GM12878 (cell line): ENCODE measurements around the gene ZNF641. TPM values are rescaled to one million over a fixed set of nuclear protein-coding genes. Genes with fewer than 3 reads are reported as not detected.

Source experiments
- ATAC-seq: fragments of 200-7000 bp; cut with Tn5 transposase; 3 replicates; pipeline ENCODE4 v1.9.1; 2020; ENCODE audit warnings: mild to moderate bottlenecking, moderate library complexity
- BruUV-seq: library from RNA; stranded (reverse); fragments of 400-500 nt; replicated peaks from 2 replicates; lab custom pipeline; 2021; lab: Mats Ljungman, UMichigan
- CTCF ChIA-PET: fragments of 300-600 bp; sonication (Branson Sonifier 250); formaldehyde crosslinking; extraction: SDS; loops from one replicate; lab custom pipeline; 2021; ENCODE audit warnings: inconsistent platforms; lab: Yijun Ruan, JAX
- POLR2A ChIA-PET: fragments of 350-600 bp; formaldehyde crosslinking; extraction: SDS; loops from one replicate; lab custom pipeline; 2021; ENCODE audit warnings: inconsistent platforms; lab: Charles Lee
- RAD21 ChIA-PET: fragments of 300-600 bp; sonication (Branson Sonifier 250); formaldehyde crosslinking; loops from one replicate; lab custom pipeline; 2023; ENCODE audit warnings: antibody characterized with exemption; ENCODE audit not compliant: unreplicated experiment; lab: Charles Lee
- SMC1A ChIA-PET: fragments of 300-600 bp; sonication (Branson Sonifier 250); formaldehyde crosslinking; loops from one replicate; lab custom pipeline; 2023; ENCODE audit not compliant: unreplicated experiment, uncharacterized antibody; lab: Charles Lee
- DNase-seq: peaks from one replicate; pipeline ENCODE4 v3.0.0-alpha.2; 2011; ENCODE audit warnings: low read depth, low spot score
- FAIRE-seq: peaks from 3 replicates; lab custom pipeline; 2011; peaks lifted over from hg19 to GRCh38; lab: Jason Lieb, UNC
- H2AFZ ChIP-seq: 2 replicates; pipeline ENCODE4 v1.6.0; 2011; ENCODE audit warnings: low read depth, low read length, control low read depth; ENCODE audit not compliant: control insufficient read depth
- H3K27ac ChIP-seq: 2 replicates; pipeline ENCODE4 v1.5.1; 2011; ENCODE audit warnings: control low read depth; ENCODE audit not compliant: control insufficient read depth, insufficient read depth
- H3K27me3 ChIP-seq, 2 experiments: replicated peaks in 1 of 2; 2 replicates each; pipeline versions ENCODE4 v1.6.0 to v1.6.1; 2011; ENCODE audit warnings: low read length in 1 of 2; ENCODE audit not compliant: control insufficient read depth in 2 of 2, insufficient read depth in 2 of 2
- H3K36me3 ChIP-seq, 2 experiments: 2 replicates each; pipeline ENCODE4 v1.5.1; 2011; ENCODE audit warnings: low read length in 1 of 2; ENCODE audit not compliant: control insufficient read depth in 2 of 2, insufficient read depth in 2 of 2
- H3K4me1 ChIP-seq: 2 replicates; pipeline ENCODE4 v1.6.1; 2011; ENCODE audit warnings: mild to moderate bottlenecking, low read length, moderate library complexity, mixed read lengths; ENCODE audit not compliant: control insufficient read depth, insufficient read depth
- H3K4me2 ChIP-seq: 2 replicates; pipeline ENCODE4 v1.6.0; 2011; ENCODE audit warnings: control low read depth; ENCODE audit not compliant: control insufficient read depth, insufficient read depth
- H3K4me3 ChIP-seq: fragments of 200-600 bp; sonication (generic); 2 replicates; pipeline ENCODE4 v1.5.1; 2016
- H3K79me2 ChIP-seq: 2 replicates; pipeline ENCODE4 v1.6.0; 2011; ENCODE audit warnings: low read length; ENCODE audit not compliant: control insufficient read depth, insufficient read depth
- H3K9ac ChIP-seq: 2 replicates; pipeline ENCODE4 v1.8.0; 2011; ENCODE audit warnings: low read length, control low read depth, mixed read lengths; ENCODE audit not compliant: control insufficient read depth, insufficient read depth
- H3K9me3 ChIP-seq: replicated peaks from 3 replicates; pipeline ENCODE4 v1.5.1; 2011; ENCODE audit warnings: mild to moderate bottlenecking, low read length; ENCODE audit not compliant: control insufficient read depth, insufficient read depth
- H4K20me1 ChIP-seq: 2 replicates; pipeline ENCODE4 v1.6.0; 2011; ENCODE audit not compliant: control insufficient read depth, insufficient read depth
- CBX3 ChIP-seq: fragments of 200-600 bp; sonication (generic); IDR thresholded peaks from 2 replicates; pipeline ENCODE4 v1.6.1; 2016; ENCODE audit warnings: low read depth, borderline replicate concordance
- DPF2 ChIP-seq: fragments of 450-650 bp; IDR thresholded peaks from 2 replicates; pipeline ENCODE4 v1.6.1; 2017; ENCODE audit warnings: mild to moderate bottlenecking
- EED ChIP-seq: sonication (generic); IDR thresholded peaks from 2 replicates; pipeline ENCODE4 v1.6.1; 2016; ENCODE audit warnings: antibody characterized with exemption, low read depth
- HCFC1 ChIP-seq: fragments of 150-350 bp; IDR thresholded peaks from 2 replicates; pipeline ENCODE4 v1.6.1; 2014; ENCODE audit warnings: low read length
- MLLT1 ChIP-seq: fragments of 450-650 bp; IDR thresholded peaks from 2 replicates; pipeline ENCODE4 v1.6.1; 2016; ENCODE audit warnings: mild to moderate bottlenecking
- NFYB ChIP-seq: IDR thresholded peaks from 2 replicates; pipeline ENCODE4 v1.6.1; 2011; ENCODE audit warnings: low read depth, mild to moderate bottlenecking, low read length, improper control_type of control experiment, moderate library complexity; ENCODE audit not compliant: insufficient read depth
- NR2F1 ChIP-seq: fragments of 450-650 bp; conservative IDR thresholded peaks from 2 replicates; pipeline ENCODE4 v1.6.1; 2017; ENCODE audit warnings: mild to moderate bottlenecking
- NRF1 ChIP-seq: conservative IDR thresholded peaks from 2 replicates; pipeline ENCODE4 v1.6.1; 2011; ENCODE audit warnings: mild to moderate bottlenecking, low read depth, low read length, improper control_type of control experiment
- USF2 ChIP-seq: IDR thresholded peaks from 2 replicates; pipeline ENCODE4 v1.6.1; 2011; ENCODE audit warnings: low read depth, low read length, improper control_type of control experiment, borderline replicate concordance
- WGBS: methylation state at CpG from one replicate; pipeline ENCODE4 v1.1.6; 2016; ENCODE audit warnings: low lambda C conversion rate; ENCODE audit not compliant: insufficient replicate concordance, insufficient coverage; ENCODE audit errors: missing lambda C conversion rate; 5-methylcytosine and 5-hydroxymethylcytosine counted together
- in situ Hi-C: fragments of 300-500 bp; cut with MboI; formaldehyde crosslinking; loops from 9 replicates; pipeline ENCODE4 v1.14.3; 2018; ENCODE audit warnings: mixed read lengths
- intact Hi-C: fragments of 100-400 bp; cut with micrococcal nuclease; formaldehyde crosslinking; loops from one replicate; pipeline ENCODE4 v1.14.2; 2022; ENCODE audit not compliant: unreplicated experiment
- polyA plus RNA-seq, 11 experiments: library from polyadenylated mRNA; depleted of rRNA in 4 of 11; unstranded in 6 of 11; stranded (reverse) in 5 of 11; fragments of >200 nt; fragmentation: Nextera tagmentation in 4 of 11; fragmentation: Illumina TruSeq in 1 of 11; extraction: Ambion mirVana in 4 of 11; extraction: Trizol in 1 of 11; gene quantifications; 1 replicate in 1 of 11; 2 replicates in 10 of 11; pipeline versions ENCODE4 v1.2.1 to v1.2.3, GENCODE V29; 2011 to 2016; ENCODE audit warnings: inconsistent platforms in 2 of 11, missing spikeins in 2 of 11, low read depth in 1 of 11
- total RNA-seq, 4 experiments: library from RNA; depleted of rRNA in 3 of 4; stranded (reverse); fragments of >200 nt in 3 of 4; fragmentation: Illumina TruSeq in 1 of 4; extraction: Trizol in 1 of 4; gene quantifications; 2 replicates each; pipeline versions ENCODE4 v1.2.1 to v1.2.3, GENCODE V29; 2013 to 2021

The ZNF641 gene
- total and polyA plus RNA-seq, 10 of the 15 experiments (the other 5 are each of a cell fraction or from before 2014, with no cell fraction given): 1.1 to 10.3 (median 6.3) TPM

GRCh38 chr12:48316491-48316890 lies 34.2 kb downstream of the ZNF641 start:
- H3K27me3 ChIP-seq: no peaks in the 10 kb centered on the region
- ATAC-seq: no peak
- no peaks in the 10 kb centered on the region for H3K79me2 ChIP-seq
- WGBS: 80% methylated on average over 1 of the region's 2 CpGs
- H3K9me3 ChIP-seq: no peaks in the 10 kb centered on the region
- in situ Hi-C loops (no loop called here), intact Hi-C loops (no loop called here)
- RAD21 ChIA-PET: no interaction called here
- no peaks in the 10 kb centered on the region for H4K20me1 ChIP-seq
- no peak overlapping the region for H3K4me2 ChIP-seq
- H3K9ac ChIP-seq: no peak overlapping the region
- H3K27ac ChIP-seq: no peak overlapping the region
- SMC1A ChIA-PET: interaction anchor here (0.7 kb wide), 1 partner anchor 30 kb away, joined by 3 read pairs; no protein-coding TSS in a partner anchor
- BruUV-seq: no TSS peak
- H2AFZ ChIP-seq: no peak overlapping the region
- POLR2A ChIA-PET: no interaction called here
- no peaks in the 10 kb centered on the region for H3K4me1 ChIP-seq
- TF ChIP-seq NR2F1: no peak
- TF ChIP-seq DPF2: no peak
- no peak for TF ChIP-seq MLLT1
- no peak for TF ChIP-seq NRF1
- no peak for TF ChIP-seq CBX3
- no peak for TF ChIP-seq USF2
- TF ChIP-seq EED: no peak
- TF ChIP-seq HCFC1: no peak
- no peak for TF ChIP-seq NFYB
- no peaks in the 10 kb centered on the region for H3K36me3 ChIP-seq
- no peak overlapping the region for H3K4me3 ChIP-seq
- CTCF ChIA-PET: no interaction called here
- DNase-seq: no peak
- FAIRE-seq: no peak
